Measurements from ENCODE around the gene HBG2. TPM values are rescaled to one million over a fixed set of nuclear protein-coding genes. Genes with fewer than 3 reads are reported as not detected.

The HBG2 gene
- total RNA-seq, 1 donor from 2014 or later, result not detected

DNA sequence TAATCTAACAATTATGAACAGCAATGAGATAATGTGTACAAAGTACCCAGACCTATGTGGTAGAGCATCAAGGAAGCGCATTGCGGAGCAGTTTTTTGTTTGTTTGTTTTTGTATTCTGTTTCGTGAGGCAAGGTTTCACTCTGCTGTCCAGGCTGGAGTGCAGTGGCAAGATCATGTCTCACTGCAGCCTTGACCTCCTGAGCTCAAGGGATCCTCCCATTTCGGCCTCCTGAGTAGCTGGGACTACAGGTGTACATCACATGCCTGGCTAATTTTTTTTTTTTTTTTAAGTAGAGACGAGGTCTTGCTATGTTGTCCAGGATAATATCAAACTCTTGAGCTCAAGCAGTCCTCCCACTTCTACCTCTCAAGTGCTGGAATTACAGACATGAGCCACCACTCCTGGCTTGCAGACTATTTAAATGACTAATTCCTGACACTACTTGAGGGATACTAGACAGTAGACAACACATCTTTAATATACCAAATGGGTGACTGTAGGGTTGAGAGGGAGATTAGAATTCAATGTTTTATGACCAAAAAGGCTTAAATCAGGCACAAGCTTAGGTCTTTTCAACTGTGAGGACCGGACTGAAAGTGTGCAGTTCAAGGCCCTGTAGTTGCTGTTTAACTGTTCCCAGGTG is 34.4 kb upstream of the HBG2 start:
- no peak for DNase-seq
- Histone ChIP-seq H3K9me3 (replicated peaks) (no peaks in the 10 kb centered on the region), H3K27me3 (ENCODE audit: low read depth) (no peaks in the 10 kb centered on the region), H3K36me3 (no peaks in the 10 kb centered on the region), H3K27ac (replicated peaks) (no peak overlapping the region), H3K4me3 (no peak overlapping the region), H3K4me1 (no peaks in the 10 kb centered on the region)
- intact Hi-C loops (cut with micrococcal nuclease), result no loop called here
- TF ChIP-seq, protein P1, sequence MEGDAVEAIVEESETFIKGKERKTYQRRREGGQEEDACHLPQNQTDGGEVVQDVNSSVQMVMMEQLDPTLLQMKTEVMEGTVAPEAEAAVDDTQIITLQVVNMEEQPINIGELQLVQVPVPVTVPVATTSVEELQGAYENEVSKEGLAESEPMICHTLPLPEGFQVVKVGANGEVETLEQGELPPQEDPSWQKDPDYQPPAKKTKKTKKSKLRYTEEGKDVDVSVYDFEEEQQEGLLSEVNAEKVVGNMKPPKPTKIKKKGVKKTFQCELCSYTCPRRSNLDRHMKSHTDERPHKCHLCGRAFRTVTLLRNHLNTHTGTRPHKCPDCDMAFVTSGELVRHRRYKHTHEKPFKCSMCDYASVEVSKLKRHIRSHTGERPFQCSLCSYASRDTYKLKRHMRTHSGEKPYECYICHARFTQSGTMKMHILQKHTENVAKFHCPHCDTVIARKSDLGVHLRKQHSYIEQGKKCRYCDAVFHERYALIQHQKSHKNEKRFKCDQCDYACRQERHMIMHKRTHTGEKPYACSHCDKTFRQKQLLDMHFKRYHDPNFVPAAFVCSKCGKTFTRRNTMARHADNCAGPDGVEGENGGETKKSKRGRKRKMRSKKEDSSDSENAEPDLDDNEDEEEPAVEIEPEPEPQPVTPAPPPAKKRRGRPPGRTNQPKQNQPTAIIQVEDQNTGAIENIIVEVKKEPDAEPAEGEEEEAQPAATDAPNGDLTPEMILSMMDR (IDR thresholded peaks at IDR 0.05; ENCODE audit: borderline replicate concordance), result no peak

DNA sequence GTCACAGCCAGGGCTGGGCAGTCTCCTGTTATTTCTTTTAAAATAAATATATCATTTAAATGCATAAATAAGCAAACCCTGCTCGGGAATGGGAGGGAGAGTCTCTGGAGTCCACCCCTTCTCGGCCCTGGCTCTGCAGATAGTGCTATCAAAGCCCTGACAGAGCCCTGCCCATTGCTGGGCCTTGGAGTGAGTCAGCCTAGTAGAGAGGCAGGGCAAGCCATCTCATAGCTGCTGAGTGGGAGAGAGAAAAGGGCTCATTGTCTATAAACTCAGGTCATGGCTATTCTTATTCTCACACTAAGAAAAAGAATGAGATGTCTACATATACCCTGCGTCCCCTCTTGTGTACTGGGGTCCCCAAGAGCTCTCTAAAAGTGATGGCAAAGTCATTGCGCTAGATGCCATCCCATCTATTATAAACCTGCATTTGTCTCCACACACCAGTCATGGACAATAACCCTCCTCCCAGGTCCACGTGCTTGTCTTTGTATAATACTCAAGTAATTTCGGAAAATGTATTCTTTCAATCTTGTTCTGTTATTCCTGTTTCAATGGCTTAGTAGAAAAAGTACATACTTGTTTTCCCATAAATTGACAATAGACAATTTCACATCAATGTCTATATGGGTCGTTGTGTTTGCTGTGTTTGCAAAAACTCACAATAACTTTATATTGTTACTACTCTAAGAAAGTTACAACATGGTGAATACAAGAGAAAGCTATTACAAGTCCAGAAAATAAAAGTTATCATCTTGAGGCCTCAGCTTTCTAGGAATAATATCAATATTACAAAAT is 33.7 kb upstream of the HBG2 start:
- Histone ChIP-seq H3K4me1 (no peaks in the 10 kb centered on the region), H3K27ac (replicated peaks) (no peak overlapping the region), H3K9me3 (replicated peaks) (no peaks in the 10 kb centered on the region), H3K4me3 (no peak overlapping the region), H3K27me3 (ENCODE audit: low read depth) (no peaks in the 10 kb centered on the region), H3K36me3 (no peaks in the 10 kb centered on the region)
- DNase-seq, result no peak
- TF ChIP-seq, protein P1 (IDR thresholded peaks at IDR 0.05; ENCODE audit: borderline replicate concordance), result no peak
- intact Hi-C loops (cut with micrococcal nuclease), result no loop called here

DNA sequence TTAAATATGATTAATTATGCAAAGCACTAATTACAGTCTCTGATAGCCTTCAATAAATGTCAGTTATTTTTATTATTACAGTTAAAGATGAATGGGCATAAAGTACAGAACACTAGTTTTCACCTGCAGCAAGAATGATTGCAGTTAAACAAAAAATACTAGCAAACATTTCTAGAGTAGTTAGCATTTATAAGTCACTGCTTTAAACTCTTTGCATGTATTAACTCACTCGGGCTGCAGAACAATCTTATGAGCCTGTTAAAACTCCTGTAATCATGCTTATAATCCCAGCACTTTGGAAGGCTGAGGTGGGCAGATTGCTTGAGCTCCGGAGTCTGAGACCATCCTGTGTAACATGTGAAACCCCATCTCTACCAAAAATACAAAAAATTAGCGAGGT is 32.3 kb upstream of the HBG2 start:
- H3K36me3 ChIP-seq, result no peaks in the 10 kb centered on the region
- intact Hi-C loops (cut with micrococcal nuclease), result no loop called here
- H3K27ac ChIP-seq (replicated peaks), result no peak overlapping the region
- no peaks in the 10 kb centered on the region for H3K4me1 ChIP-seq
- TF ChIP-seq, protein P1 (IDR thresholded peaks at IDR 0.05; ENCODE audit: borderline replicate concordance), result no peak
- H3K9me3 ChIP-seq (replicated peaks), result no peaks in the 10 kb centered on the region
- H3K27me3 ChIP-seq (ENCODE audit: low read depth), result no peaks in the 10 kb centered on the region
- no peak for DNase-seq
- no peak overlapping the region for H3K4me3 ChIP-seq

DNA sequence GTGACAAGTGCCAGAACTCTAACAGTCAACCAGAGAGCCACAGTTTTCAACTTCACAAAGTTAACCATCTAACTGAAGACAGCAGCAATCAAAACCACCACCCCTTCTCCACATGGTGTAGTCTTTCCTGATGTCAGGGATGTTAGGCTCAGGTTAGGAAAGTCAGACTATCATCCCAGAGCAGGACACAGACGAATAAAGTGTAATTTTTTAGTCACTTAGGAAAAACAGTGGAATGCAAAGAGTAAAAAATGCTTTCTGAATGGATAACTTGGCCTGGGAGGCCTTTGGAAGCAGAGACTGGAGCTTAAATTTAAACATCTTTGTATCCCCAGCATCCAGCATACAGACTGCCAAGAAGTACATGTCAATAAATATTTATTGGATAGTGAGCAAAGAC is 31.8 kb upstream of the HBG2 start:
- intact Hi-C loops (cut with micrococcal nuclease), result no loop called here
- no peak overlapping the region for H3K27ac ChIP-seq (replicated peaks)

DNA sequence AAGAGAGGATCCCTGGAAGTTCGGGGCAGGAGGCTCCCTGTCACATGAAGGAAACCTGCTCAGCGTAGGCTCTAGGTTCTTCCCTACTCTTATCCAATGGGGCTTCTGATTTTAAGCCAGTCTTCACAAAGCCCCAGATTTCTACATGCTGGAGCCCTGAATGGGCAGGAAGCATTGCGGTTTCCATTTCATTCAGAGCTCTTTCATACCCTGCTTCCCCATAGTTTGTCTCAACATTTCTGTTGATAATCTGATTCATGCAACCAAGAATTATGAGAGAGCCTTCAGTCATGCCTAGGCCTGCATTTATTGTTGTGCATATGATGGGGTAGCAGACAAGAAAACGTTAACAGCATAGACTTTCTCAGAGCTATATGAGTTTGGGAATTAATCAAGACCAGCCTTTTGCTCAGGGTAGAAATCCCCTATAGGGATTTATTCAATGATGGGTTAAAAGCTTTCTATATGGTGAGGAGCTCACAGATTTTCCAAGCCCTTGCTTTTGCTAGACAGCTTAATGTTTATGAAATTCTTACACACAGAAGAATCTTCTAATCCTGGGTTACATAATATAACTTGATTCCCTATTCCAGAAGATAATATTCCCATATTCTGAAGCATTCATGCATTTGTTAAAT is 31.2 kb upstream of the HBG2 start:
- TF ChIP-seq, protein P1 (IDR thresholded peaks at IDR 0.05; ENCODE audit: borderline replicate concordance), result no peak
- no peak for DNase-seq
- Histone ChIP-seq H3K4me3 (no peak overlapping the region), H3K27me3 (ENCODE audit: low read depth) (no peaks in the 10 kb centered on the region), H3K4me1 (no peaks in the 10 kb centered on the region), H3K9me3 (replicated peaks) (no peaks in the 10 kb centered on the region), H3K27ac (replicated peaks) (no peak overlapping the region), H3K36me3 (no peaks in the 10 kb centered on the region)
- intact Hi-C loops (cut with micrococcal nuclease), result no loop called here

More for the DNA sequence above, 31.8 kb upstream of the HBG2 start:
- Histone ChIP-seq H3K4me1 (no peaks in the 10 kb centered on the region), H3K9me3 (replicated peaks) (no peaks in the 10 kb centered on the region), H3K27me3 (ENCODE audit: low read depth) (no peaks in the 10 kb centered on the region), H3K4me3 (no peak overlapping the region), H3K36me3 (no peaks in the 10 kb centered on the region)
- TF ChIP-seq, protein P1 (IDR thresholded peaks at IDR 0.05; ENCODE audit: borderline replicate concordance), result no peak
- no peak for DNase-seq

Measured in left ventricle myocardium inferior (tissue), 1 donor.